ENCODE data around the gene FAM222B.
"Not testable (repeated sequence)": the region's sequence is repeated elsewhere in the genome, so short reads cannot be mapped to it uniquely, and the experiment has no call there.

Gene FAM222B

GRCh38 chr17:28737316-28737715 lies 105.3 kb downstream of the FAM222B start:
- Histone ChIP-seq H3K36me3 (peaks cover 9% of the 10 kb centered on the region; the same call in 1 of the 2 replicates), H3K4me3 (ENCODE audit: low read depth, low read length) (no peak overlapping the region), H3K27ac (no peak overlapping the region), H3K27me3 (ENCODE audit: insufficient read depth, low read depth, severe bottlenecking) (no peaks in the 10 kb centered on the region), H3K9me3 (ENCODE audit: severe bottlenecking) (peaks cover 3% of the 10 kb centered on the region)
- DNase-seq: no peak
- no peak for TF ChIP-seq CTCF (IDR thresholded peaks at IDR 0.05; ENCODE audit: low read depth, low read length)

GRCh38 chr17:28735913-28736769 lies 106.4 kb downstream of the FAM222B start:
- not testable (repeated sequence) for H3K4me3 ChIP-seq (ENCODE audit: low read depth, low read length); DNase-seq; H3K27ac ChIP-seq; H3K36me3 ChIP-seq; H3K27me3 ChIP-seq (ENCODE audit: insufficient read depth, low read depth, severe bottlenecking); H3K9me3 ChIP-seq (ENCODE audit: severe bottlenecking)

GRCh38 chr17:28735242-28735722 lies 107.3 kb downstream of the FAM222B start:
- Histone ChIP-seq H3K27ac (no peak overlapping the region), H3K4me3 (ENCODE audit: low read depth, low read length) (no peak overlapping the region), H3K9me3 (ENCODE audit: severe bottlenecking) (peaks cover 3% of the 10 kb centered on the region), H3K36me3 (peaks cover 9% of the 10 kb centered on the region; the same call in 1 of the 2 replicates), H3K27me3 (ENCODE audit: insufficient read depth, low read depth, severe bottlenecking) (no peaks in the 10 kb centered on the region)
- no peak for DNase-seq
- no peak for TF ChIP-seq CTCF (IDR thresholded peaks at IDR 0.05; ENCODE audit: low read depth, low read length)

GRCh38 chr17:28734712-28735241 lies 107.8 kb downstream of the FAM222B start:
- TF ChIP-seq CTCF (IDR thresholded peaks at IDR 0.05; ENCODE audit: low read depth, low read length): no peak
- H3K27me3 ChIP-seq (ENCODE audit: insufficient read depth, low read depth, severe bottlenecking): no peaks in the 10 kb centered on the region
- peaks cover 3% of the 10 kb centered on the region for H3K9me3 ChIP-seq (ENCODE audit: severe bottlenecking)
- DNase-seq: no peak
- peaks cover 8% of the 10 kb centered on the region; the same call in 1 of the 2 replicates for H3K36me3 ChIP-seq
- no peak overlapping the region for H3K4me3 ChIP-seq (ENCODE audit: low read depth, low read length)
- no peak overlapping the region for H3K27ac ChIP-seq

- H3K27ac ChIP-seq: no peak overlapping the region
- DNase-seq: no peak
Measured at GRCh38 chr17:28733346-28733745, 109.2 kb downstream of the FAM222B start.

More at GRCh38 chr17:28733346-28733745, 109.2 kb downstream of the FAM222B start:
- TF ChIP-seq CTCF (IDR thresholded peaks at IDR 0.05; ENCODE audit: low read depth, low read length): no peak
- H3K27me3 ChIP-seq (ENCODE audit: insufficient read depth, low read depth, severe bottlenecking): no peaks in the 10 kb centered on the region
- no peak overlapping the region for H3K4me3 ChIP-seq (ENCODE audit: low read depth, low read length)
- peaks cover 2% of the 10 kb centered on the region; the same call in 1 of the 2 replicates for H3K36me3 ChIP-seq
- H3K9me3 ChIP-seq (ENCODE audit: severe bottlenecking): peaks cover 3% of the 10 kb centered on the region

Data from WERI-Rb-1 (cell line).